Measurements from ENCODE around the gene CHORDC1. TPM values are rescaled to one million over a fixed set of nuclear protein-coding genes. Genes with fewer than 3 reads are reported as not detected.

CHORDC1 gene
- total RNA-seq, 2 experiments from 2014 or later = 75.7 to 82.6 TPM

GRCh38 chr11:90220391-90220790 is 2.5 kb downstream of the CHORDC1 start:
- H3K27ac Mint-ChIP-seq = peak overlapping the region; percentile 81
- no peak for TF ChIP-seq CTCF (IDR thresholded peaks at IDR 0.05)
- DNase-seq (peak; percentile 9), ATAC-seq (no peak)
- H3K4me1 Mint-ChIP-seq (ENCODE audit: low read depth) = peaks cover 56% of the 10 kb centered on the region
- H3K36me3 Mint-ChIP-seq (ENCODE audit: low read depth) = peaks cover 45% of the 10 kb centered on the region
- H3K27me3 Mint-ChIP-seq = no peaks in the 10 kb centered on the region
- ChIA-PET CTCF (interaction anchor here (2.1 kb wide), 1 partner anchor 15 kb away, joined by 14 read pairs; no protein-coding TSS in a partner anchor), POLR2A (no interaction called here)
- intact Hi-C loops (cut with micrococcal nuclease) = no loop called here
- H3K4me3 Mint-ChIP-seq = peak overlapping the region; percentile 100
- H3K9me3 Mint-ChIP-seq = no peaks in the 10 kb centered on the region

GRCh38 chr11:90219438-90219837 is 3.4 kb downstream of the CHORDC1 start:
- ChIA-PET CTCF (interaction anchor here (2.1 kb wide), 1 partner anchor 14 kb away, joined by 14 read pairs; no protein-coding TSS in a partner anchor), POLR2A (no interaction called here)
- no peak for DNase-seq
- H3K27ac Mint-ChIP-seq = peak overlapping the region; percentile 57
- H3K36me3 Mint-ChIP-seq (ENCODE audit: low read depth) = peaks cover 45% of the 10 kb centered on the region
- H3K9me3 Mint-ChIP-seq = no peaks in the 10 kb centered on the region
- H3K4me3 Mint-ChIP-seq = peak overlapping the region; percentile 100
- no peak for TF ChIP-seq CTCF (IDR thresholded peaks at IDR 0.05)
- H3K4me1 Mint-ChIP-seq (ENCODE audit: low read depth) = peaks cover 56% of the 10 kb centered on the region
- H3K27me3 Mint-ChIP-seq = no peaks in the 10 kb centered on the region
- no peak for ATAC-seq
- intact Hi-C loops (cut with micrococcal nuclease) = no loop called here

- Mint-ChIP-seq H3K4me1 (ENCODE audit: low read depth) (peaks cover 55% of the 10 kb centered on the region), H3K9me3 (no peaks in the 10 kb centered on the region)
- CTCF ChIA-PET = interaction anchor here (0.6 kb wide), 1 partner anchor 14 kb away, joined by 3 read pairs; no protein-coding TSS in a partner anchor
These were observed 4.2 kb downstream of the CHORDC1 start for GRCh38 chr11:90218606-90219005.

GRCh38 chr11:90216611-90217010 is 6.2 kb downstream of the CHORDC1 start:
- CTCF ChIA-PET = interaction anchor here (1.6 kb wide), 1 partner anchor 12 kb away, joined by 6 read pairs; no protein-coding TSS in a partner anchor
- ATAC-seq (no peak), DNase-seq (no peak)
- intact Hi-C loops (cut with micrococcal nuclease) = no loop called here
- H3K4me1 Mint-ChIP-seq (ENCODE audit: low read depth) = peaks cover 58% of the 10 kb centered on the region
- no peak overlapping the region for H3K4me3 Mint-ChIP-seq
- peaks cover 57% of the 10 kb centered on the region for H3K36me3 Mint-ChIP-seq (ENCODE audit: low read depth)
- H3K27ac Mint-ChIP-seq = peak overlapping the region; percentile 78
- POLR2A ChIA-PET = no interaction called here
- no peaks in the 10 kb centered on the region for H3K9me3 Mint-ChIP-seq
- H3K27me3 Mint-ChIP-seq = no peaks in the 10 kb centered on the region
- no peak for TF ChIP-seq CTCF (IDR thresholded peaks at IDR 0.05)

More at GRCh38 chr11:90218606-90219005, 4.2 kb downstream of the CHORDC1 start:
- DNase-seq = no peak
- intact Hi-C loops (cut with micrococcal nuclease) = no loop called here
- peaks cover 48% of the 10 kb centered on the region for H3K36me3 Mint-ChIP-seq (ENCODE audit: low read depth)
- peak overlapping the region; percentile 55 for H3K27ac Mint-ChIP-seq
- TF ChIP-seq CTCF (IDR thresholded peaks at IDR 0.05) = no peak
- H3K4me3 Mint-ChIP-seq = no peak overlapping the region
- POLR2A ChIA-PET = no interaction called here
- no peaks in the 10 kb centered on the region for H3K27me3 Mint-ChIP-seq
- ATAC-seq = no peak

- no peak for TF ChIP-seq CTCF (IDR thresholded peaks at IDR 0.05)
- ATAC-seq (no peak), DNase-seq (no peak)
- Mint-ChIP-seq H3K4me1 (ENCODE audit: low read depth) (peaks cover 34% of the 10 kb centered on the region), H3K27me3 (no peaks in the 10 kb centered on the region), H3K36me3 (ENCODE audit: low read depth) (peaks cover 48% of the 10 kb centered on the region), H3K4me3 (no peak overlapping the region), H3K9me3 (no peaks in the 10 kb centered on the region), H3K27ac (peak overlapping the region; percentile 39)
- CTCF ChIA-PET = interaction anchor here (2.2 kb wide), 1 partner anchor 9 kb away, joined by 18 read pairs; no protein-coding TSS in a partner anchor
- intact Hi-C loops (cut with micrococcal nuclease) = no loop called here
- POLR2A ChIA-PET = no interaction called here
These were observed 9.5 kb downstream of the CHORDC1 start for GRCh38 chr11:90213322-90213721.
